SK-N-SH (cell line): ENCODE data around the gene PAK3.

Source experiments
- EP300 ChIP-seq, 2 experiments: IDR thresholded peaks; 2 replicates each; pipeline versions ENCODE4 v1.4.0 to v1.6.1; 2012; ENCODE audit warnings: borderline replicate concordance in 1 of 2, low read depth in 1 of 2, low read length in 1 of 2
- JUND ChIP-seq: IDR thresholded peaks from 2 replicates; pipeline ENCODE4 v1.4.0; 2012
- POLR2AphosphoS5 ChIP-seq: IDR thresholded peaks from 2 replicates; pipeline ENCODE4 v1.6.1; 2012; ENCODE audit warnings: low read depth, low read length
- SIN3A ChIP-seq: IDR thresholded peaks from 2 replicates; pipeline ENCODE4 v1.6.1; 2012; ENCODE audit warnings: low read depth, mild to moderate bottlenecking, low read length, moderate library complexity, borderline replicate concordance
- SMC3 ChIP-seq: IDR thresholded peaks from 2 replicates; pipeline ENCODE4 v1.6.1; 2012; ENCODE audit warnings: low read depth, low read length, improper control_type of control experiment
- TEAD4 ChIP-seq: IDR thresholded peaks from 2 replicates; pipeline ENCODE4 v1.4.0; 2012; ENCODE audit warnings: mild to moderate bottlenecking, borderline replicate concordance; ENCODE audit not compliant: insufficient read depth
- YY1 ChIP-seq: IDR thresholded peaks from 2 replicates; pipeline ENCODE4 v1.4.0; 2012; ENCODE audit warnings: low read depth, mild to moderate bottlenecking
- TF ChIP-seq, protein P1 (sequence below): fragments of 200-600 bp; sonication (generic); IDR thresholded peaks from 2 replicates; pipeline ENCODE4 v1.6.1; 2017; ENCODE audit warnings: antibody characterized with exemption, mild to moderate bottlenecking, moderate library complexity
- TF ChIP-seq, protein P2 (sequence below): IDR thresholded peaks from 2 replicates; pipeline ENCODE4 v1.6.1; 2012; ENCODE audit warnings: mild to moderate bottlenecking, low read depth, low read length, moderate library complexity
- TF ChIP-seq, protein P3 (sequence below): fragments of 150-350 bp; IDR thresholded peaks from 2 replicates; pipeline ENCODE4 v1.6.1; 2017; ENCODE audit warnings: antibody characterized with exemption, low read length, low read depth, borderline replicate concordance

DNA sequence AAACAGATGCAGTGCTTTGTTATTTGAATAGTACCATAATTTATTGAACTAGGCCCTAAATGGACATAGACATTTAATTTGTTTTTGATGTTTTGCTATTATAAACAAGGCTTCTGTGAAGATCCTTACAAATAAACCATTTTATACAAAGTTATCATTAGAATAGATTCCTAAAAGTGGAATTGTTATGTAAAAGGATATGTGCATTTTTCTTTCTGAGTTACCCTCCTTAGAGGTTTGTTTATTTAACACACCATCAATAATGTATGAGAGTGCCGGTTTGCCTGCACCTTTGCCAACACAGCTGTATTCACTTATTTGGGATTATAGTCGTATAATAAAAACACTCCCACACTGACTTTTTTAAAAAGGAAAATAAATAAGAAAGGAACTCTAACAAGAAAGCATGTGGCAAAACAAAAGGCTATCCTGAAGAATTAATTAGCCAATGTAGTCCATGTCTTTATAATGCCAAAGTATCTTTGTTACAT, 84.8 kb downstream of the PAK3 start:
- TF ChIP-seq, protein P1, sequence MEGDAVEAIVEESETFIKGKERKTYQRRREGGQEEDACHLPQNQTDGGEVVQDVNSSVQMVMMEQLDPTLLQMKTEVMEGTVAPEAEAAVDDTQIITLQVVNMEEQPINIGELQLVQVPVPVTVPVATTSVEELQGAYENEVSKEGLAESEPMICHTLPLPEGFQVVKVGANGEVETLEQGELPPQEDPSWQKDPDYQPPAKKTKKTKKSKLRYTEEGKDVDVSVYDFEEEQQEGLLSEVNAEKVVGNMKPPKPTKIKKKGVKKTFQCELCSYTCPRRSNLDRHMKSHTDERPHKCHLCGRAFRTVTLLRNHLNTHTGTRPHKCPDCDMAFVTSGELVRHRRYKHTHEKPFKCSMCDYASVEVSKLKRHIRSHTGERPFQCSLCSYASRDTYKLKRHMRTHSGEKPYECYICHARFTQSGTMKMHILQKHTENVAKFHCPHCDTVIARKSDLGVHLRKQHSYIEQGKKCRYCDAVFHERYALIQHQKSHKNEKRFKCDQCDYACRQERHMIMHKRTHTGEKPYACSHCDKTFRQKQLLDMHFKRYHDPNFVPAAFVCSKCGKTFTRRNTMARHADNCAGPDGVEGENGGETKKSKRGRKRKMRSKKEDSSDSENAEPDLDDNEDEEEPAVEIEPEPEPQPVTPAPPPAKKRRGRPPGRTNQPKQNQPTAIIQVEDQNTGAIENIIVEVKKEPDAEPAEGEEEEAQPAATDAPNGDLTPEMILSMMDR: no peak
- TF ChIP-seq POLR2AphosphoS5 (no peak), SMC3 (no peak), SIN3A (no peak), EP300 (IDR thresholded peaks at IDR 0.05; ENCODE audit: borderline replicate concordance in 1 of 2, low read depth in 1 of 2, low read length in 1 of 2) (no peak), YY1 (no peak), JUND (no peak), TEAD4 (no peak)
- TF ChIP-seq, protein P2, sequence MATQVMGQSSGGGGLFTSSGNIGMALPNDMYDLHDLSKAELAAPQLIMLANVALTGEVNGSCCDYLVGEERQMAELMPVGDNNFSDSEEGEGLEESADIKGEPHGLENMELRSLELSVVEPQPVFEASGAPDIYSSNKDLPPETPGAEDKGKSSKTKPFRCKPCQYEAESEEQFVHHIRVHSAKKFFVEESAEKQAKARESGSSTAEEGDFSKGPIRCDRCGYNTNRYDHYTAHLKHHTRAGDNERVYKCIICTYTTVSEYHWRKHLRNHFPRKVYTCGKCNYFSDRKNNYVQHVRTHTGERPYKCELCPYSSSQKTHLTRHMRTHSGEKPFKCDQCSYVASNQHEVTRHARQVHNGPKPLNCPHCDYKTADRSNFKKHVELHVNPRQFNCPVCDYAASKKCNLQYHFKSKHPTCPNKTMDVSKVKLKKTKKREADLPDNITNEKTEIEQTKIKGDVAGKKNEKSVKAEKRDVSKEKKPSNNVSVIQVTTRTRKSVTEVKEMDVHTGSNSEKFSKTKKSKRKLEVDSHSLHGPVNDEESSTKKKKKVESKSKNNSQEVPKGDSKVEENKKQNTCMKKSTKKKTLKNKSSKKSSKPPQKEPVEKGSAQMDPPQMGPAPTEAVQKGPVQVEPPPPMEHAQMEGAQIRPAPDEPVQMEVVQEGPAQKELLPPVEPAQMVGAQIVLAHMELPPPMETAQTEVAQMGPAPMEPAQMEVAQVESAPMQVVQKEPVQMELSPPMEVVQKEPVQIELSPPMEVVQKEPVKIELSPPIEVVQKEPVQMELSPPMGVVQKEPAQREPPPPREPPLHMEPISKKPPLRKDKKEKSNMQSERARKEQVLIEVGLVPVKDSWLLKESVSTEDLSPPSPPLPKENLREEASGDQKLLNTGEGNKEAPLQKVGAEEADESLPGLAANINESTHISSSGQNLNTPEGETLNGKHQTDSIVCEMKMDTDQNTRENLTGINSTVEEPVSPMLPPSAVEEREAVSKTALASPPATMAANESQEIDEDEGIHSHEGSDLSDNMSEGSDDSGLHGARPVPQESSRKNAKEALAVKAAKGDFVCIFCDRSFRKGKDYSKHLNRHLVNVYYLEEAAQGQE: no peak
- TF ChIP-seq, protein P3, sequence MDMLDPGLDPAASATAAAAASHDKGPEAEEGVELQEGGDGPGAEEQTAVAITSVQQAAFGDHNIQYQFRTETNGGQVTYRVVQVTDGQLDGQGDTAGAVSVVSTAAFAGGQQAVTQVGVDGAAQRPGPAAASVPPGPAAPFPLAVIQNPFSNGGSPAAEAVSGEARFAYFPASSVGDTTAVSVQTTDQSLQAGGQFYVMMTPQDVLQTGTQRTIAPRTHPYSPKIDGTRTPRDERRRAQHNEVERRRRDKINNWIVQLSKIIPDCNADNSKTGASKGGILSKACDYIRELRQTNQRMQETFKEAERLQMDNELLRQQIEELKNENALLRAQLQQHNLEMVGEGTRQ: no peak
